DND-41 (cell line): ENCODE data around the gene LYL1.

Experiments
- ATAC-seq: fragments of 200-7000 bp; cut with Tn5 transposase; 3 replicates; pipeline ENCODE4 v1.9.1; 2021; ENCODE audit warnings: low read depth; ENCODE audit not compliant: insufficient read depth
- DNase-seq: peaks from one replicate; pipeline ENCODE4 v3.0.0-alpha.2; 2020
- H2AFZ ChIP-seq: 2 replicates; pipeline ENCODE4 v1.6.0; 2012; ENCODE audit warnings: low read depth, low read length
- H3K27ac ChIP-seq: 2 replicates; pipeline ENCODE4 v1.5.1; 2012; ENCODE audit warnings: low read length, inconsistent platforms
- H3K27me3 ChIP-seq: fragments of 200-600 bp; sonication (generic); 2 replicates; pipeline ENCODE4 v1.6.0; 2012; ENCODE audit warnings: low read length, mild to moderate bottlenecking, inconsistent platforms; ENCODE audit not compliant: insufficient read depth, poor library complexity
- H3K36me3 ChIP-seq: 2 replicates; pipeline ENCODE4 v1.5.1; 2012; ENCODE audit warnings: low read length, inconsistent platforms; ENCODE audit not compliant: insufficient read depth
- H3K4me1 ChIP-seq: 2 replicates; pipeline ENCODE4 v1.5.1; 2012; ENCODE audit warnings: mild to moderate bottlenecking, low read length; ENCODE audit not compliant: insufficient read depth
- H3K4me2 ChIP-seq: 2 replicates; pipeline ENCODE4 v1.6.0; 2012; ENCODE audit warnings: mild to moderate bottlenecking, moderate library complexity, low read length, inconsistent platforms; ENCODE audit not compliant: insufficient read depth
- H3K4me3 ChIP-seq, 2 experiments: fragments of 200-600 bp in 1 of 2; shearing (Covaris generic) in 1 of 2; 2 replicates each; pipeline ENCODE4 v1.5.1; 2012 to 2016; ENCODE audit warnings: inconsistent platforms in 2 of 2, low read length in 2 of 2, mild to moderate bottlenecking in 2 of 2, low read depth in 1 of 2, moderate library complexity in 1 of 2
- H3K79me2 ChIP-seq: 2 replicates; pipeline ENCODE4 v1.6.0; 2012; ENCODE audit warnings: low read length, inconsistent platforms; ENCODE audit not compliant: insufficient read depth
- H3K9ac ChIP-seq: 2 replicates; pipeline ENCODE4 v1.6.0; 2012; ENCODE audit warnings: low read depth, mild to moderate bottlenecking, inconsistent platforms, low read length, moderate library complexity
- H3K9me3 ChIP-seq: 2 replicates; pipeline ENCODE4 v1.5.1; 2012; ENCODE audit warnings: low read length, moderate library complexity, mild to moderate bottlenecking, inconsistent platforms; ENCODE audit not compliant: insufficient read depth, severe bottlenecking
- H4K20me1 ChIP-seq: 2 replicates; pipeline ENCODE4 v1.6.0; 2012; ENCODE audit warnings: low read length; ENCODE audit not compliant: insufficient read depth
- EZH2 ChIP-seq: IDR thresholded peaks from 3 replicates; pipeline ENCODE4 v1.6.1; 2012; ENCODE audit warnings: borderline replicate concordance, low read depth, mild to moderate bottlenecking, moderate library complexity, low read length, inconsistent platforms; ENCODE audit not compliant: severe bottlenecking
- TF ChIP-seq, protein P1 (sequence below): IDR thresholded peaks from 2 replicates; pipeline ENCODE4 v1.5.1; 2012; ENCODE audit warnings: borderline replicate concordance, low read length, moderate library complexity, mild to moderate bottlenecking; ENCODE audit not compliant: poor library complexity, severe bottlenecking; ENCODE audit errors: extremely low read depth

LYL1 gene

DNA sequence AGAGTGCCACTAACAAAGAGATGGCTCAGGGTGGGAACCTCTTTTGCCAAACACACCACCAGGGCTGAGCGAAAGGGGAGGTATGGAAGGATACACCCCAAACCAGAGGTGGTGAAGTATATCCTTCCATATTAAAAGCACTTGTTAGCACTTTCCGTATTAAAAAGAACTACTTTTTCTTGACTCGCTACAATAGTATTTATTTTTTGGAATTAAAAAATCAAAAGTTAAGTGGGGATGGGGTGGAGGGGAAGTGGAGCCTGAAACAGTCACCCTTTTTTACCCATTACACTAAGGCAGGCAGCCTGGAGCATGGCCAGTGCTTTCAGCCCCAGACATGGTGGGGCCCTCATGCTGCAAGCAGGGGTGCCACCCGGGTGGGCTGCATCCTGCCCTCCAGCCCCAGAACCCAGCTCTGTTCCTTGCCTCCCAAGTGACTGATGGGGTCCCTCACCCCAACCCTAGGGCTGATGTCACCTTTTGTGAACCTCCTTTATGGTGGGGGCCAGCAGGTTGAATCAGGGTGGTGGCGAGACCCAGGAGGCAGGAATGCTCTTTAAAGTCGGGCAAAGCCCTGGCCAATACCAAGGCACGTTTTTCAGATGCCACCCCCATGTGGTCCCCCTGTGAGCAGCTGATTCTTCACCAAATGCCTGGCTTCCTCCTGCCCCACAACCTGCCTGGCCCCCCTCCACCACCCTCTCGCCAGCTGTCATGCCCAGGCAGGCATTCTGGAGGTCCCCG is 31.0 kb downstream of the LYL1 start:
- DNase-seq = no peak
- no peak overlapping the region for H3K4me2 ChIP-seq

GRCh38 chr19:13070425-13071140 is 32.1 kb downstream of the LYL1 start:
- Histone ChIP-seq H3K36me3 (no peaks in the 10 kb centered on the region), H4K20me1 (peaks cover 2% of the 10 kb centered on the region; the same call in 1 of the 2 replicates), H3K27me3 (no peaks in the 10 kb centered on the region), H3K4me3 (no peak overlapping the region), H3K27ac (no peak overlapping the region), H3K9ac (no peak overlapping the region), H2AFZ (no peak overlapping the region), H3K4me2 (no peak overlapping the region), H3K4me1 (no peaks in the 10 kb centered on the region), H3K9me3 (no peaks in the 10 kb centered on the region), H3K79me2 (no peaks in the 10 kb centered on the region)
- ATAC-seq (no peak), DNase-seq (no peak)
- TF ChIP-seq, protein P1, sequence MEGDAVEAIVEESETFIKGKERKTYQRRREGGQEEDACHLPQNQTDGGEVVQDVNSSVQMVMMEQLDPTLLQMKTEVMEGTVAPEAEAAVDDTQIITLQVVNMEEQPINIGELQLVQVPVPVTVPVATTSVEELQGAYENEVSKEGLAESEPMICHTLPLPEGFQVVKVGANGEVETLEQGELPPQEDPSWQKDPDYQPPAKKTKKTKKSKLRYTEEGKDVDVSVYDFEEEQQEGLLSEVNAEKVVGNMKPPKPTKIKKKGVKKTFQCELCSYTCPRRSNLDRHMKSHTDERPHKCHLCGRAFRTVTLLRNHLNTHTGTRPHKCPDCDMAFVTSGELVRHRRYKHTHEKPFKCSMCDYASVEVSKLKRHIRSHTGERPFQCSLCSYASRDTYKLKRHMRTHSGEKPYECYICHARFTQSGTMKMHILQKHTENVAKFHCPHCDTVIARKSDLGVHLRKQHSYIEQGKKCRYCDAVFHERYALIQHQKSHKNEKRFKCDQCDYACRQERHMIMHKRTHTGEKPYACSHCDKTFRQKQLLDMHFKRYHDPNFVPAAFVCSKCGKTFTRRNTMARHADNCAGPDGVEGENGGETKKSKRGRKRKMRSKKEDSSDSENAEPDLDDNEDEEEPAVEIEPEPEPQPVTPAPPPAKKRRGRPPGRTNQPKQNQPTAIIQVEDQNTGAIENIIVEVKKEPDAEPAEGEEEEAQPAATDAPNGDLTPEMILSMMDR = no peak
- TF ChIP-seq EZH2 = no peak

More for the DNA sequence above, 31.0 kb downstream of the LYL1 start:
- Histone ChIP-seq H3K27ac (no peak overlapping the region), H3K36me3 (no peaks in the 10 kb centered on the region), H3K9ac (no peak overlapping the region), H3K4me3 (no peak overlapping the region), H3K79me2 (no peaks in the 10 kb centered on the region), H4K20me1 (no peaks in the 10 kb centered on the region), H3K4me1 (no peaks in the 10 kb centered on the region), H2AFZ (no peak overlapping the region), H3K27me3 (no peaks in the 10 kb centered on the region), H3K9me3 (no peaks in the 10 kb centered on the region)
- TF ChIP-seq EZH2 = no peak
- TF ChIP-seq, protein P1 = no peak
- ATAC-seq = no peak

GRCh38 chr19:13069415-13070359 is 33.0 kb downstream of the LYL1 start:
- H3K79me2 ChIP-seq = no peaks in the 10 kb centered on the region
- H3K27ac ChIP-seq = no peak overlapping the region
- no peak overlapping the region for H3K9ac ChIP-seq
- ATAC-seq = no peak
- no peaks in the 10 kb centered on the region for H3K4me1 ChIP-seq
- H3K27me3 ChIP-seq = no peaks in the 10 kb centered on the region
- H4K20me1 ChIP-seq = peaks cover 2% of the 10 kb centered on the region; the same call in 1 of the 2 replicates
- no peak overlapping the region for H2AFZ ChIP-seq
- no peak overlapping the region for H3K4me3 ChIP-seq
- TF ChIP-seq EZH2 = no peak
- TF ChIP-seq, protein P1 = no peak
- no peaks in the 10 kb centered on the region for H3K9me3 ChIP-seq
- H3K36me3 ChIP-seq = no peaks in the 10 kb centered on the region
- no peak overlapping the region for H3K4me2 ChIP-seq
- no peak for DNase-seq
